ENCODE measurements around the gene SHF. TPM values are rescaled to one million over a fixed set of nuclear protein-coding genes. Genes with fewer than 3 reads are reported as not detected.

Gene SHF
- total RNA-seq, 1 experiment from 2014 or later, result 21.7 TPM

GRCh38 chr15:45230245-45230965, 42.6 kb upstream of the SHF start:
- Mint-ChIP-seq H3K4me3 (no peak overlapping the region), H3K36me3 (ENCODE audit: insufficient read depth in 1 of 3, low read depth in 3 of 3) (peaks cover 0 to 9% (median 0%) of the 10 kb centered on the region in 3 experiments; a peak in 2 of 7 replicates), H3K27me3 (ENCODE audit: low read depth) (peaks cover 7% of the 10 kb centered on the region; the same call in 1 of the 2 replicates), H3K4me1 (no peaks in the 10 kb centered on the region), H3K27ac (no peak overlapping the region), H3K9me3 (peaks cover 26 to 34% of the 10 kb centered on the region in 2 experiments)
- no peak overlapping the region for H3T11ph ChIP-seq (ENCODE audit: low read length)
- no peak overlapping the region for H2BK5ac ChIP-seq (ENCODE audit: insufficient read length, low read length)
- no peak overlapping the region for H3K4ac ChIP-seq (ENCODE audit: low read depth, low read length)
- no peaks in the 10 kb centered on the region for H3K23me2 ChIP-seq (ENCODE audit: insufficient read length, low read depth, low read length, poor library complexity, severe bottlenecking)
- TF ChIP-seq CTCF (conservative IDR thresholded peaks at IDR 0.05), result no peak
- H4K5ac ChIP-seq (ENCODE audit: insufficient read length, low read depth, low read length), result no peak overlapping the region
- no peaks in the 10 kb centered on the region for H3K79me1 ChIP-seq (ENCODE audit: insufficient read depth, low read depth, low read length, poor library complexity, severe bottlenecking)
- H2BK12ac ChIP-seq (ENCODE audit: insufficient read length, low read depth, low read length), result no peak overlapping the region
- no peak overlapping the region for H3K4me2 ChIP-seq (ENCODE audit: insufficient read depth, insufficient read length, low read length)
- no peak overlapping the region for H2BK20ac ChIP-seq (ENCODE audit: low read depth, low read length, poor library complexity, severe bottlenecking)
- no peaks in the 10 kb centered on the region for H4K20me1 ChIP-seq (ENCODE audit: control insufficient read depth, insufficient read depth, insufficient read length)
- H2AK5ac ChIP-seq (ENCODE audit: insufficient read length, low read length), result no peak overlapping the region
- H3K14ac ChIP-seq (ENCODE audit: insufficient read depth, low read length), result no peak overlapping the region
- WGBS (ENCODE audit: extremely low coverage, insufficient read length, low lambda C conversion rate), result no CpG with 5 or more reads among the region's 1 CpG
- H3K56ac ChIP-seq (ENCODE audit: insufficient read length, low read depth, low read length), result no peak overlapping the region
- H3K4me1 ChIP-seq (ENCODE audit: insufficient read depth, low read length), result no peaks in the 10 kb centered on the region
- no peak overlapping the region for H4K91ac ChIP-seq (ENCODE audit: insufficient read length, low read depth, low read length)
- H2BK120ac ChIP-seq (ENCODE audit: low read depth, low read length, poor library complexity, severe bottlenecking), result no peak overlapping the region
- H3K23ac ChIP-seq (ENCODE audit: insufficient read length, low read depth, low read length), result no peak overlapping the region
- no peak overlapping the region for H2BK15ac ChIP-seq (ENCODE audit: low read depth, low read length)
- no peak overlapping the region for H3K9ac ChIP-seq (ENCODE audit: extremely low read depth, insufficient read length, low read length)
- no peaks in the 10 kb centered on the region for H3K9me3 ChIP-seq (ENCODE audit: control insufficient read depth, low read depth, low read length)
- no peak overlapping the region for H4K8ac ChIP-seq (replicated peaks; ENCODE audit: insufficient read length, low read depth, low read length)
- no peaks in the 10 kb centered on the region for H3K79me2 ChIP-seq (ENCODE audit: insufficient read depth, low read length)
- no peak overlapping the region for H3K27ac ChIP-seq (ENCODE audit: insufficient read length, low read depth, low read length)
- no peak overlapping the region for H2AFZ ChIP-seq (ENCODE audit: low read length)
- no peak overlapping the region for H3K18ac ChIP-seq (ENCODE audit: insufficient read length, low read depth, low read length)
- DNase-seq, result no peak
- no peaks in the 10 kb centered on the region for H3K27me3 ChIP-seq (ENCODE audit: insufficient read depth, low read length)
